Chondrocyte (in vitro differentiated cells): ENCODE measurements around the gene DRICH1. TPM values are rescaled to one million over a fixed set of nuclear protein-coding genes. Genes with fewer than 3 reads are reported as not detected.
"Not testable (repeated sequence)": the region's sequence is repeated elsewhere in the genome, so short reads cannot be mapped to it uniquely, and the experiment has no call there.

ENCODE experiments used
- DNase-seq: peaks from one replicate; pipeline ENCODE4 v3.0.0; 2021; ENCODE audit warnings: mixed read lengths, low spot score
- H3K27ac Mint-ChIP-seq: one replicate; pipeline ENCODE4 v1.8.0; 2021; ENCODE audit warnings: mild to moderate bottlenecking, moderate library complexity, mixed read lengths; ENCODE audit not compliant: unreplicated experiment
- H3K27me3 Mint-ChIP-seq: 2 replicates; pipeline ENCODE4 v1.8.0; 2021; ENCODE audit warnings: low read depth, mixed read lengths
- H3K36me3 Mint-ChIP-seq: 2 replicates; pipeline ENCODE4 v1.8.0; 2021; ENCODE audit warnings: low read depth, mixed read lengths
- H3K4me1 Mint-ChIP-seq: 2 replicates; pipeline ENCODE4 v1.8.0; 2021; ENCODE audit warnings: low read depth, mild to moderate bottlenecking, mixed read lengths
- H3K4me3 Mint-ChIP-seq: one replicate; pipeline ENCODE4 v1.8.0; 2021; ENCODE audit warnings: mild to moderate bottlenecking, moderate library complexity, mixed read lengths; ENCODE audit not compliant: unreplicated experiment
- H3K9me3 Mint-ChIP-seq: 2 replicates; pipeline ENCODE4 v1.8.0; 2021; ENCODE audit warnings: low read depth, mixed read lengths
- total RNA-seq: library from RNA; stranded (reverse); gene quantifications from 3 replicates; pipeline ENCODE4 v1.2.1, GENCODE V29; 2021
- TF ChIP-seq, protein P1 (sequence below): fragments of 200-600 bp; sonication (generic); IDR thresholded peaks from 2 replicates; pipeline ENCODE4 v1.5.0; 2021; ENCODE audit warnings: antibody characterized with exemption, mild to moderate bottlenecking, moderate library complexity

The DRICH1 gene
- total RNA-seq, 1 donor from 2014 or later: not detected

- Mint-ChIP-seq H3K9me3 (peaks cover 1% of the 10 kb centered on the region), H3K4me3 (no peak overlapping the region), H3K4me1 (no peaks in the 10 kb centered on the region), H3K27ac (no peak overlapping the region), H3K36me3 (peaks cover 2% of the 10 kb centered on the region), H3K27me3 (no peaks in the 10 kb centered on the region)
- TF ChIP-seq, protein P1, sequence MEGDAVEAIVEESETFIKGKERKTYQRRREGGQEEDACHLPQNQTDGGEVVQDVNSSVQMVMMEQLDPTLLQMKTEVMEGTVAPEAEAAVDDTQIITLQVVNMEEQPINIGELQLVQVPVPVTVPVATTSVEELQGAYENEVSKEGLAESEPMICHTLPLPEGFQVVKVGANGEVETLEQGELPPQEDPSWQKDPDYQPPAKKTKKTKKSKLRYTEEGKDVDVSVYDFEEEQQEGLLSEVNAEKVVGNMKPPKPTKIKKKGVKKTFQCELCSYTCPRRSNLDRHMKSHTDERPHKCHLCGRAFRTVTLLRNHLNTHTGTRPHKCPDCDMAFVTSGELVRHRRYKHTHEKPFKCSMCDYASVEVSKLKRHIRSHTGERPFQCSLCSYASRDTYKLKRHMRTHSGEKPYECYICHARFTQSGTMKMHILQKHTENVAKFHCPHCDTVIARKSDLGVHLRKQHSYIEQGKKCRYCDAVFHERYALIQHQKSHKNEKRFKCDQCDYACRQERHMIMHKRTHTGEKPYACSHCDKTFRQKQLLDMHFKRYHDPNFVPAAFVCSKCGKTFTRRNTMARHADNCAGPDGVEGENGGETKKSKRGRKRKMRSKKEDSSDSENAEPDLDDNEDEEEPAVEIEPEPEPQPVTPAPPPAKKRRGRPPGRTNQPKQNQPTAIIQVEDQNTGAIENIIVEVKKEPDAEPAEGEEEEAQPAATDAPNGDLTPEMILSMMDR: no peak
- peak; percentile 81 for DNase-seq
Measured at GRCh38 chr22:23670378-23671295, 38.5 kb upstream of the DRICH1 start.

DNA sequence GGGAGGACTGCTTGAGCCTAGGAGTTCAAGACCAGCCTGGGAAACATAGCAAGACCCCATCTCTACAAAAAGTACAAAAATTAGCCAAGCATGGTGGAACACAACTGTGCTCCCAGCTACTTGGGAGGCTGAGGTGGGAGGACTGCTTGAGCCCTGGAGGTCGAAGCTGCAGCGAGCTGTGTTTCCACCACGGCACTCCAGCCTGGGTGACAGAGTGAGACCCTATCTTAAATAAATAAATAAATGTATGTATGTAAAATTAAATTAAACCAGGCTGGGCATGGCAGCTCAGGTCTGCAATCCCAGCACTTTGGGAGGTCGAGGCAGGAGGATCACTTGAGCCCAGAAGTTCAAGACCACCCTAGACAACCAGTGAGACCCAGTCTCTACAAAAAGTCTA, 28.3 kb upstream of the DRICH1 start:
- H3K27ac Mint-ChIP-seq, H3K4me3 Mint-ChIP-seq, H3K27me3 Mint-ChIP-seq, H3K4me1 Mint-ChIP-seq: not testable (repeated sequence)
- H3K36me3 Mint-ChIP-seq: peaks cover 35% of the 10 kb centered on the region
- DNase-seq: peak; percentile 6
- H3K9me3 Mint-ChIP-seq: peaks cover 15% of the 10 kb centered on the region

DNA sequence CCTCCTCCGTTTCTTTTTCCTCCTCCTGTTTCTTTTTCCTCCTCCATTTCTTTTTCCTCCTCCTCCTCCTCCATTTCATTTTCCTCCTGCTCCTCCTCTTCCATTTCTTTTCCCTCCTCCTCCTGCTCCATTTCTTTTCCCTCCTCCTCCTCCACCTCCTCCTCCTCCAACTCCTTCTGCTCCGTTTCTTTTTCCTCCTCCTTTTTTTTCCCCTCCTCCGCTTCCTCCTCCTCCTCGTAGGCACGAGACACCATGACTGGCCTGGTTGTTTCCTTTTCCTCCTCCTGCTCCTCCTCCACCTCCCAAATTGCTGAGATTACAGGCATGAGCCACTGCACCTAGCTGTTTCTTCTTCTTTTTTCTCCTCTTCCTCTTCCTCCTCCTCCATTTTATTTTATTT, 25.6 kb upstream of the DRICH1 start:
- Mint-ChIP-seq H3K9me3 (peaks cover 6% of the 10 kb centered on the region), H3K36me3 (peaks cover 20% of the 10 kb centered on the region), H3K27me3 (no peaks in the 10 kb centered on the region), H3K27ac (peak overlapping the region; percentile 22), H3K4me3 (no peak overlapping the region), H3K4me1 (no peaks in the 10 kb centered on the region)
- TF ChIP-seq, protein P1: no peak
- DNase-seq: no peak

DNA sequence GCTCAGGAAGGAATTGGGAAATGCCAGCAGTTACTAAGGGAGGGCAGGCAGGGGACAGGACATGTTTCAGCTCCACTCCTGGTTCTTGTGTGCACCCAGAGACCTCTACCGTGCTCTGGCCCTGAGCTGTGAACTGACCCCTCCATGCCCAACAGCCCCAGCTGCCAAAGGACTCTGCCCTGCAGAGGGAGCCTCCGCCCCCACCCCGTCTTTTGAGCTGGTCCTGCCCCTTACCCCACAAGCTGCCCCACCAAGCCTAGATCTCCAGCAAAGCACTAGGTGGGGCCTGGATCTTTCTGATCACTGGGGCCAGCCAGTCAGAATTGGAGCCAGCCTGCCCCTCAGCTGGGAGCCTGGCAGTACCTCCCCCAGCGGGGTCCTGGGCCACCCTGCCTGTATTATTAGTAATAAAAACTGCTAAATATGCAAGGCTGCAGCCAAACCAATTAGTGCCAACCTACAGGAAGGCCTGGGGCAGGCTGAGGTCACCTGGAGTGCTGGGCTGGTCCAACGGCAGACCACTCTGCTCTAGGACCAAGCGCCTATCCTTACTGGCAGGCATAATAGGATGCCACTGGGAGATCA, 23.9 kb upstream of the DRICH1 start:
- TF ChIP-seq, protein P1: no peak
- no peaks in the 10 kb centered on the region for H3K9me3 Mint-ChIP-seq
- H3K27me3 Mint-ChIP-seq: no peaks in the 10 kb centered on the region
- no peak overlapping the region for H3K27ac Mint-ChIP-seq
- peak; percentile 67 for DNase-seq
- no peak overlapping the region for H3K4me3 Mint-ChIP-seq
- H3K4me1 Mint-ChIP-seq: no peaks in the 10 kb centered on the region
- H3K36me3 Mint-ChIP-seq: peaks cover 16% of the 10 kb centered on the region

GRCh38 chr22:23652711-23653110, 20.6 kb upstream of the DRICH1 start:
- H3K9me3 Mint-ChIP-seq: no peaks in the 10 kb centered on the region
- TF ChIP-seq, protein P1: no peak
- no peak overlapping the region for H3K4me3 Mint-ChIP-seq
- no peaks in the 10 kb centered on the region for H3K4me1 Mint-ChIP-seq
- no peak overlapping the region for H3K27ac Mint-ChIP-seq
- H3K36me3 Mint-ChIP-seq: peaks cover 6% of the 10 kb centered on the region
- no peaks in the 10 kb centered on the region for H3K27me3 Mint-ChIP-seq
- DNase-seq: no peak
